Lower leg skin (tissue), 3 donors: ENCODE results near the gene OR2D2.

Experiments
- CTCF ChIP-seq, 3 donors: fragments of 450-650 bp; IDR thresholded peaks; one replicate each; pipeline ENCODE4 v1.5.1; 2016; ENCODE audit warnings: antibody characterized with exemption in 3 of 3, mild to moderate bottlenecking in 3 of 3, moderate library complexity in 2 of 3
- POLR2A ChIP-seq, 2 donors: fragments of 450-650 bp; IDR thresholded peaks; one replicate each; pipeline ENCODE4 v1.6.1; 2016 to 2017; ENCODE audit warnings: antibody characterized with exemption in 2 of 2, mild to moderate bottlenecking in 1 of 2, moderate library complexity in 1 of 2

GRCh38 chr11:6850526-6850925, 41.8 kb downstream of the OR2D2 start:
- TF ChIP-seq POLR2A (IDR thresholded peaks at IDR 0.05) (no peak), CTCF (IDR thresholded peaks at IDR 0.05) (no peak)
